HG02798 (cell line): Measurements from ENCODE around the gene HSDL1.
"Not testable (repeated sequence)": the region's sequence is repeated elsewhere in the genome, so short reads cannot be mapped to it uniquely, and the experiment has no call there.

ENCODE experiments used
- ATAC-seq: cut with Tn5 transposase; IDR thresholded peaks from one replicate; pipeline ENCODE4 v1.9.1; 2021; ENCODE audit warnings: mild to moderate bottlenecking; ENCODE audit not compliant: unreplicated experiment, poor library complexity

The HSDL1 gene

GRCh38 chr16:84139628-84140258, 5.2 kb downstream of the HSDL1 start:
- ATAC-seq: no peak

- peak; percentile 89 for ATAC-seq
Measured at GRCh38 chr16:84138824-84139627, 6.0 kb downstream of the HSDL1 start.

GRCh38 chr16:84138500-84138823, 6.5 kb downstream of the HSDL1 start:
- ATAC-seq: no peak

- no peak for ATAC-seq
Measured at GRCh38 chr16:84137769-84138357, 7.1 kb downstream of the HSDL1 start.

GRCh38 chr16:84137287-84137686, 7.7 kb downstream of the HSDL1 start:
- no peak for ATAC-seq

- no peak for ATAC-seq
Measured at GRCh38 chr16:84136331-84137125, 8.4 kb downstream of the HSDL1 start.

- ATAC-seq: no peak
Measured at GRCh38 chr16:84132527-84133285, 12.3 kb downstream of the HSDL1 start.

- ATAC-seq: no peak
Measured at GRCh38 chr16:84131117-84131516, 13.9 kb downstream of the HSDL1 start.

- no peak for ATAC-seq
Measured at GRCh38 chr16:84124257-84125073, 20.5 kb downstream of the HSDL1 start.

GRCh38 chr16:84121007-84121406, 24.0 kb downstream of the HSDL1 start:
- ATAC-seq: no peak

GRCh38 chr16:84120023-84120422, 25.0 kb downstream of the HSDL1 start:
- no peak for ATAC-seq

GRCh38 chr16:84119368-84119767, 25.6 kb downstream of the HSDL1 start:
- no peak for ATAC-seq

GRCh38 chr16:84118315-84118714, 26.7 kb downstream of the HSDL1 start:
- not testable (repeated sequence) for ATAC-seq

- ATAC-seq: no peak
Measured at GRCh38 chr16:84117494-84117843, 27.5 kb downstream of the HSDL1 start.

GRCh38 chr16:84116720-84117493, 28.1 kb downstream of the HSDL1 start, which contains the start of gene MBTPS1:
Gene MBTPS1 (minus strand): TSS chr16:84116942. CDS start chr16:84101783, 15,159 bp downstream.
- ATAC-seq: peak; percentile 94

GRCh38 chr16:84115919-84116719, 28.9 kb downstream of the HSDL1 start:
- ATAC-seq: peak; percentile 24

- ATAC-seq: not testable (repeated sequence)
Measured at GRCh38 chr16:84111949-84112348, 33.0 kb downstream of the HSDL1 start.

- no peak for ATAC-seq
Measured at GRCh38 chr16:84111525-84111924, 33.5 kb downstream of the HSDL1 start.
